ENCODE data around the gene PLXDC2.

GRCh38 chr10:19937989-19938388, 121.8 kb downstream of the PLXDC2 start:
- TF ChIP-seq MAX (IDR thresholded peaks at IDR 0.05; ENCODE audit: low read depth) (no peak), CTCF (IDR thresholded peaks at IDR 0.05) (no peak), NRF1 (IDR thresholded peaks at IDR 0.05; ENCODE audit: low read depth, low read length) (no peak), SIN3A (IDR thresholded peaks at IDR 0.05; ENCODE audit: borderline replicate concordance, low read depth, low read length) (no peak)

All from SK-N-SH (cell line).